ENCODE measurements around the gene STT3A.

Gene STT3A

DNA sequence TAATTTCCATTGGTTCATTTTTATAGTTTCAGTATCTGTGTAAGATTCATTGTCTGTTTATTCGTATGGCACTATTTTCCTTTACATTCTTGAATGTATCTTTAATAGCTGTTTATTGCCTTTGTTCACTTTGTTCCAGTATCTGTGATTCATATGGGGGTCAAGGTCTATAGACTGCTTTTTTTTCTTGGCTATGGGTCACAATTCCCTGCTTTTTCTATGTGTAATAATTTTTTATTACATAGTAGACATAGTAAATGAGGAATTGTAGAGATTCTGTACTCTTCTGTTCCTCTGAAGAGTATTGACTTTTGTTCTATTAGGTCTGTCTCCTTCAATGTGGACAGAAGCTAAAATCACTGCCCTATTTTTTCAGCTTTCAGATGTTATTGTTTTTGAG is 77.5 kb downstream of the STT3A start:
- DNase-seq = no peak

DNA sequence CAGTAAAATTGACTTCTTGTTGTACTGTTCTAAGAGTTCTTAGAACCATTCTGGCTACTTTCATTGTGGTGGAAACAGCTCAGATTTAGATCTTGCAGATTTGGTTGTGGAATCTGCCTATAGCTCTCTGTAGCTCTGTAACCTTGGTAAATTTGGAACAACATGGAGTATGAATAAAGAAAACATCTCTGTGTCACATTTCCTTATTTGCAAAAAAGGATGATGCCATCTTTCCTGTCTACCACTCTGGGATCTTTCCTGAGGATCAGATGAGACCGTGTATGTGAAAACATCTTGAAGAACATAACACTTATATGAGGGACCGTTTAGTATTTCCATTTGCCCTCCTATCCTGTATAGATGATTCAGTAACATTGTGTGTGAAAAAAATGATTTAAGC is 78.9 kb downstream of the STT3A start:
- DNase-seq = no peak
